Astrocyte of the cerebellum (primary cell): ENCODE results near the gene TSSK2.
"Not testable (repeated sequence)": the region's sequence is repeated elsewhere in the genome, so short reads cannot be mapped to it uniquely, and the experiment has no call there.

Experiments used
- DNase-seq: peaks from one replicate; pipeline ENCODE4 v3.0.0-alpha.2; 2011; ENCODE audit warnings: low read depth
- H3K4me3 ChIP-seq: 2 replicates; pipeline ENCODE4 v1.5.1; 2011; ENCODE audit warnings: mild to moderate bottlenecking, low read depth, low read length, moderate library complexity
- CTCF ChIP-seq: IDR thresholded peaks from 2 replicates; pipeline ENCODE4 v1.5.1; 2012; ENCODE audit warnings: low read length, low read depth, moderate library complexity, mild to moderate bottlenecking; ENCODE audit errors: missing control alignments
- in situ Hi-C: cut with HindIII; loops from 2 replicates; pipeline ENCODE4 v1.10.0; 2017; ENCODE audit warnings: low sequenced_read_pairs

Gene TSSK2

GRCh38 chr22:19130959-19131684 lies at the start of gene TSSK2:
Gene TSSK2, plus strand, starts transcription at chr22:19131308. Its CDS starts 92 bp downstream, at chr22:19131400.
- no peak within 1 kb of the TSS for H3K4me3 ChIP-seq
- in situ Hi-C loops, result no loop called here
- DNase-seq, result no peak
- no peak for TF ChIP-seq CTCF

- H3K4me3 ChIP-seq, result no peak overlapping the region
- TF ChIP-seq CTCF, result no peak
- in situ Hi-C loops, result no loop called here
Measured at GRCh38 chr22:19081351-19081750, 49.8 kb upstream of the TSSK2 start.

GRCh38 chr22:19082101-19082500 lies 49.0 kb upstream of the TSSK2 start:
- DNase-seq, result no peak
- in situ Hi-C loops, result no loop called here
- TF ChIP-seq CTCF, result no peak
- H3K4me3 ChIP-seq, result no peak overlapping the region

More at GRCh38 chr22:19081351-19081750, 49.8 kb upstream of the TSSK2 start:
- DNase-seq, result no peak

GRCh38 chr22:19082793-19083192 lies 48.3 kb upstream of the TSSK2 start:
- TF ChIP-seq CTCF, result no peak
- DNase-seq, result no peak
- H3K4me3 ChIP-seq, result no peak overlapping the region
- in situ Hi-C loops, result no loop called here

GRCh38 chr22:19084126-19084525 lies 47.0 kb upstream of the TSSK2 start:
- in situ Hi-C loops, DNase-seq, H3K4me3 ChIP-seq: not testable (repeated sequence)

GRCh38 chr22:19084586-19084985 lies 46.5 kb upstream of the TSSK2 start:
- in situ Hi-C loops, H3K4me3 ChIP-seq, DNase-seq: not testable (repeated sequence)

GRCh38 chr22:19085233-19085718 lies 45.8 kb upstream of the TSSK2 start:
- TF ChIP-seq CTCF, result peak; percentile 58
- in situ Hi-C loops, result no loop called here
- no peak overlapping the region for H3K4me3 ChIP-seq
- peak; percentile 18 for DNase-seq
